Nephron progenitor cell (in vitro differentiated cells): ENCODE results near the gene BRD1.

Experiments used
- DNase-seq: peaks from one replicate; pipeline ENCODE4 v3.0.0; 2021
- H3K27ac Mint-ChIP-seq: 2 replicates; pipeline ENCODE4 v1.8.0; 2021; ENCODE audit warnings: mild to moderate bottlenecking, moderate library complexity, mixed read lengths
- H3K27me3 Mint-ChIP-seq: 2 replicates; pipeline ENCODE4 v1.8.0; 2021; ENCODE audit warnings: mild to moderate bottlenecking, low read depth, mixed read lengths; ENCODE audit not compliant: poor library complexity
- H3K36me3 Mint-ChIP-seq: 2 replicates; pipeline ENCODE4 v1.8.0; 2021; ENCODE audit warnings: low read depth, mixed read lengths
- H3K4me1 Mint-ChIP-seq: 2 replicates; pipeline ENCODE4 v1.8.0; 2021; ENCODE audit warnings: mixed read lengths
- H3K4me3 Mint-ChIP-seq: 2 replicates; pipeline ENCODE4 v1.8.0; 2021; ENCODE audit warnings: mild to moderate bottlenecking, moderate library complexity, mixed read lengths
- H3K9me3 Mint-ChIP-seq: 2 replicates; pipeline ENCODE4 v1.8.0; 2021; ENCODE audit warnings: mild to moderate bottlenecking, moderate library complexity, mixed read lengths
- CTCF ChIP-seq: fragments of 200-600 bp; sonication (generic); IDR thresholded peaks from 2 replicates; pipeline ENCODE4 v1.5.0; 2021; ENCODE audit warnings: antibody characterized with exemption

Gene BRD1

DNA sequence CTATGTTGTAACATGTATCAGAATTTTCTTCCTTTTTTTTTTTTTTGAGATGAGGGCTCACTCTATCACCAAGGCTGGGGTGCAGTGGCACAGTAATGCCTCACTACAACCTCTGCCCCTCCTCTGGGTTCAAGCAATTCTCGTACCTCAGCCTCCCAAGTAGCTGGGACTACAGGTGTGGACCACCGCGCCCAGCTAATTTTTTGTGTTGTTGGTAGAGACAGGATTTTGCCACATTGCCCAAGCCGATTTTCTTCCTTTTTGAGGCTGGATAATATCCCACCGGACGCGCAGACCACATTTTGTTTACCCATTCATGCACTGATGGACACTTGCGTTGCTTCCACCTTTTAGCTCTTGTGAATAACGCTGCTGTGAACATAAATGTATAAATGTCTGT, 97.0 kb downstream of the BRD1 start:
- no peak for DNase-seq
- H3K4me1 Mint-ChIP-seq: no peaks in the 10 kb centered on the region
- H3K9me3 Mint-ChIP-seq: peaks cover 26% of the 10 kb centered on the region
- no peak overlapping the region for H3K4me3 Mint-ChIP-seq
- H3K27ac Mint-ChIP-seq: no peak overlapping the region
- no peak for TF ChIP-seq CTCF
- H3K27me3 Mint-ChIP-seq: peaks cover 61% of the 10 kb centered on the region
- H3K36me3 Mint-ChIP-seq: no peaks in the 10 kb centered on the region

DNA sequence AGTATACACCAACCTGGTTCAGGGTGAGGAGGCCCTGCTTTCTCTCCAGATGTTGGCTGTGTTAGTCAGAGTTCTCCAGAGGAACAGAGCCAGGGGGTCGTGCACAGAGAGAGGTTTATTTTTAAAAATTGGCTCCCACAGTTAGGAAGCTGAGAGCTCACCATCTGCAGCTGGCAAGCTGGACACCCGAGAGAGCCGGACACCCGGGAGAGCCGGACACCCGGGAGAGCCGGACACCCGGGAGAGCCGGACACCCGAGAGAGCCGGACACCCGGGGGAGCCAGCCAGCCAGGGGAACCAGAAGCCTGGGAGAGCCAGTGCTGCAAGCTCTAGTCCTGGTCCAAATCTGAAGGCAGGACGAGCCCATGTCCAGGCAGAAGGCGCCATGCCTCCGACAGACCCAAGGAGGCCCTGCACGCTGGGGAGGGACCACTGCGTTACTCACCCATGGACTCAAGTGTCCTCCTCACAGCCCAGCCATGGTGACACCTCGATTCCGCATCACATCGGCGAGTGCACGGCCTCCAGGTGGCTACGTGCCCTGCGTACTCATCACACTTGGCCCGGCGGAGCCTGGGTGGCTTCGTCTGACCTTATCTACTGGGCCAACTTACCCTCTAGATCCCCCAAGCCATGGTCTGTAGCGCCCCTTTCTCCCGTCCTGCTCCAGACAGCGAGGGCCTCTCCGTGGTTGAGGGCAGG, 99.0 kb downstream of the BRD1 start:
- Mint-ChIP-seq H3K27ac (no peak overlapping the region), H3K4me3 (no peak overlapping the region), H3K9me3 (peaks cover 26% of the 10 kb centered on the region), H3K27me3 (peaks cover 70% of the 10 kb centered on the region), H3K36me3 (no peaks in the 10 kb centered on the region), H3K4me1 (no peaks in the 10 kb centered on the region)
- TF ChIP-seq CTCF: no peak
- DNase-seq: no peak

DNA sequence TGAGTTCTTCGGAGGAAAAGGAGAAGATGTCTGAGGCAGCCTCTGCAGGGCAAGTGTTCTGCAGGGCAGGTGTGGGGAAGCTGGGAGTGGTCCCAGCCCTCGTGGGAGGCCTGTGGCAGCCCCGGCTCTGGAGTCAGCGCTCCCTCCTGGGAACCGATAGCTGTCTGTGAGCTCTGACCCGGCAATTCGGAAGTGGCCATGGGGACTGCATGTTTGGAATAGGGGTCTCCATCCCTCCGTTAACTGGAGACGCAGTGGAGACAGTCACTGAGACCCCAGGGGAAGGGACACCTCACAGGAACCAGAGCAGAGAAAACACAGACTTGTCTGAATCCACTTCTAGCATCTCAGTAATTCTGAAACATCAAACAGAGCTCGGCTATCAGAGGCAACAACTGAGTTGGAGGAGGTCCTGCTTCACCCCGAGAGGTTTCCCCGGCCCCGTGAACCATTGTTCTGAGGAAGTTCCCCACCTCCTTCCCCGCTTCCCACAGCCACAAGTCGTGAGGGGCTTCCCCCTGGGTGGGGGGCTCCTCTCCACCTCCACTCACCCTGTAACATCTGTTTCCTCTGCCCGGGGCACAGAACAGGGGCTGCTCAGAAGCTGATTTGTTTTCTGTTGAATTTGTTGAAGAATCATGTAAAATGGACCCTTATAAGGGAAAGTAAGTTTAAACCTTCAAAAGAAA, 99.6 kb downstream of the BRD1 start:
- Mint-ChIP-seq H3K27me3 (peaks cover 77% of the 10 kb centered on the region), H3K4me3 (no peak overlapping the region), H3K9me3 (peaks cover 20% of the 10 kb centered on the region), H3K4me1 (no peaks in the 10 kb centered on the region), H3K36me3 (no peaks in the 10 kb centered on the region), H3K27ac (no peak overlapping the region)
- DNase-seq: no peak
- TF ChIP-seq CTCF: no peak

GRCh38 chr22:49727191-49727880, 100.3 kb downstream of the BRD1 start:
- H3K4me1 Mint-ChIP-seq: no peaks in the 10 kb centered on the region
- no peak overlapping the region for H3K4me3 Mint-ChIP-seq
- no peak overlapping the region for H3K27ac Mint-ChIP-seq
- no peak for DNase-seq
- peaks cover 13% of the 10 kb centered on the region for H3K9me3 Mint-ChIP-seq
- no peaks in the 10 kb centered on the region for H3K36me3 Mint-ChIP-seq
- H3K27me3 Mint-ChIP-seq: peaks cover 82% of the 10 kb centered on the region
- no peak for TF ChIP-seq CTCF

GRCh38 chr22:49726701-49727101, 101.0 kb downstream of the BRD1 start:
- H3K36me3 Mint-ChIP-seq: no peaks in the 10 kb centered on the region
- no peak overlapping the region for H3K4me3 Mint-ChIP-seq
- no peak overlapping the region for H3K27ac Mint-ChIP-seq
- H3K4me1 Mint-ChIP-seq: no peaks in the 10 kb centered on the region
- H3K9me3 Mint-ChIP-seq: peaks cover 7% of the 10 kb centered on the region
- no peak for DNase-seq
- peaks cover 85% of the 10 kb centered on the region for H3K27me3 Mint-ChIP-seq
- no peak for TF ChIP-seq CTCF
